DOHH2 (cell line): ENCODE measurements around the gene AKNA.

Source experiments
- H3F3A ChIP-seq: fragments of 200-600 bp; sonication (generic), shearing (Covaris generic); 2 replicates; pipeline ENCODE4 v1.6.0; 2016; ENCODE audit warnings: antibody characterized with exemption, mild to moderate bottlenecking; ENCODE audit not compliant: control insufficient read depth, insufficient read depth
- H3K27ac ChIP-seq: fragments of 200-600 bp; sonication (generic); 2 replicates; pipeline ENCODE4 v1.5.1; 2014; ENCODE audit warnings: low read depth, mild to moderate bottlenecking, low read length, moderate library complexity
- H3K27me3 ChIP-seq: fragments of 200-600 bp; sonication (generic); 2 replicates; pipeline ENCODE4 v1.6.1; 2014; ENCODE audit warnings: mild to moderate bottlenecking, low read length, mixed read lengths; ENCODE audit not compliant: control insufficient read depth
- H3K36me3 ChIP-seq: fragments of 200-600 bp; sonication (generic); 2 replicates; pipeline ENCODE4 v1.6.1; 2014; ENCODE audit warnings: mild to moderate bottlenecking, low read length, moderate library complexity, mixed read lengths; ENCODE audit not compliant: control insufficient read depth
- H3K4me1 ChIP-seq: fragments of 200-600 bp; sonication (generic); 2 replicates; pipeline ENCODE4 v1.6.1; 2014; ENCODE audit warnings: mild to moderate bottlenecking, low read length, mixed read lengths; ENCODE audit not compliant: control insufficient read depth
- H3K4me2 ChIP-seq: fragments of 200-600 bp; sonication (generic); 2 replicates; pipeline ENCODE4 v1.6.0; 2014; ENCODE audit warnings: mild to moderate bottlenecking, low read length, moderate library complexity
- H3K4me3 ChIP-seq: fragments of 200-600 bp; sonication (generic); 2 replicates; pipeline ENCODE4 v1.5.1; 2014; ENCODE audit warnings: mild to moderate bottlenecking, low read length, mixed read lengths
- H3K79me2 ChIP-seq: fragments of 200-600 bp; sonication (generic); 2 replicates; pipeline ENCODE4 v1.6.1; 2014; ENCODE audit warnings: mild to moderate bottlenecking, low read length, mixed read lengths; ENCODE audit not compliant: control insufficient read depth
- H3K9me2 ChIP-seq: fragments of 200-600 bp; sonication (generic); replicated peaks from 2 replicates; pipeline ENCODE4 v1.6.1; 2014; ENCODE audit warnings: mild to moderate bottlenecking, low read length, mixed read lengths; ENCODE audit not compliant: control insufficient read depth
- H3K9me3 ChIP-seq: fragments of 200-600 bp; sonication (generic); 2 replicates; pipeline ENCODE4 v1.6.1; 2014; ENCODE audit warnings: antibody characterized with exemption, low read length, mixed read lengths; ENCODE audit not compliant: control insufficient read depth, insufficient read depth
- H4K20me1 ChIP-seq: fragments of 200-600 bp; sonication (generic); 2 replicates; pipeline ENCODE4 v1.6.0; 2014; ENCODE audit warnings: low read depth, mild to moderate bottlenecking, antibody characterized with exemption, low read length, moderate library complexity; ENCODE audit not compliant: control insufficient read depth, insufficient read depth
- EZH2phosphoT487 ChIP-seq: fragments of 200-600 bp; sonication (generic); IDR thresholded peaks from 2 replicates; pipeline ENCODE4 v1.6.1; 2017; ENCODE audit warnings: borderline replicate concordance, mild to moderate bottlenecking, antibody characterized with exemption, low read length, moderate library complexity, mixed read lengths
- TF ChIP-seq, protein P1 (sequence below): fragments of 200-600 bp; sonication (generic); IDR thresholded peaks from one replicate; pipeline ENCODE4 v1.5.1; 2014; ENCODE audit warnings: antibody characterized with exemption, mild to moderate bottlenecking, low read depth, low read length; ENCODE audit not compliant: poor library complexity, severe bottlenecking

Gene AKNA

DNA sequence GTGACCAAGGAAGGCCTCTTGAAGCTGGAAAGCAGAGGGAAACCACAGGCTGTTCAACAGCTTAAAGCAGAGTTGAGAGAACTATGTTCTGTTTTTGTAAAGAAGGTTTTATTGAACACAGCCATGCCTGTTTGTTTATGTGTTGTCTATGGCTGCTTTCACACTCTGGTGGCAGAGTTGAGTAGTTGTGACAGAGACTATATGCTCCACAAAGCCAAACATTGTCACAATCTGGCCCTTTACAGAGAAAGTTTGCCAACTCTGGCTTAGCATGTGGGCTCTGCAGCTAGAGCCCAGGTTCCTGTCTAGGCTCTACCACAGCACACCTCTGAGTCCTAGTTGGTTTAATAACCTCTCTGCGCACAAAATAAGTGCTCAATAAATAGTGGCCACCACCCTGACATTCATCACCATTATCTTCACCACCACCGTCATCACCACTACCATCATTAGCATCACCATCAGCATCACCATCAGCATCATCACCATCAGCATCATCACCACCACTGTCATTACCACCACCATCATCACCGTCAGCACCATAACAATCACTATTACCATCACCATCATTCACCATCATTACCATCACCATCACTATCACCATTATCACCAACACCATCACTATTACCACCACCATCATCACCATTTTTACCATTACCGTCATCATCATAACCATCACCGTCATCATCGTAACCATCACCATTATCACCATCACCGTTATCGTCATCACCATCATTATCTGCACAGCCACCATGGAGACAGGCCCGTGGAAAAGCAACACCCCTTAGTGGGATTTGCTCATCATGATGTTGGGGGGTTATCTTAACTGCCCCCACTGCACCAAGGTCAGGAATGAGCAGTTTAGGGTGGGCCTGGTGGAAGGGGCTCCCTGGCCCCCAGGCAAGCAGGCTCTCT, 18.3 kb downstream of the AKNA start:
- no peaks in the 10 kb centered on the region for H4K20me1 ChIP-seq
- no peaks in the 10 kb centered on the region for H3K9me3 ChIP-seq
- H3K9me2 ChIP-seq, result no peaks in the 10 kb centered on the region
- H3K4me2 ChIP-seq, result peak overlapping the region; percentile 74
- no peaks in the 10 kb centered on the region for H3K27me3 ChIP-seq
- peaks cover 74% of the 10 kb centered on the region for H3F3A ChIP-seq
- H3K79me2 ChIP-seq, result peaks cover 54% of the 10 kb centered on the region
- H3K4me3 ChIP-seq, result peak overlapping the region; percentile 70
- TF ChIP-seq, protein P1, sequence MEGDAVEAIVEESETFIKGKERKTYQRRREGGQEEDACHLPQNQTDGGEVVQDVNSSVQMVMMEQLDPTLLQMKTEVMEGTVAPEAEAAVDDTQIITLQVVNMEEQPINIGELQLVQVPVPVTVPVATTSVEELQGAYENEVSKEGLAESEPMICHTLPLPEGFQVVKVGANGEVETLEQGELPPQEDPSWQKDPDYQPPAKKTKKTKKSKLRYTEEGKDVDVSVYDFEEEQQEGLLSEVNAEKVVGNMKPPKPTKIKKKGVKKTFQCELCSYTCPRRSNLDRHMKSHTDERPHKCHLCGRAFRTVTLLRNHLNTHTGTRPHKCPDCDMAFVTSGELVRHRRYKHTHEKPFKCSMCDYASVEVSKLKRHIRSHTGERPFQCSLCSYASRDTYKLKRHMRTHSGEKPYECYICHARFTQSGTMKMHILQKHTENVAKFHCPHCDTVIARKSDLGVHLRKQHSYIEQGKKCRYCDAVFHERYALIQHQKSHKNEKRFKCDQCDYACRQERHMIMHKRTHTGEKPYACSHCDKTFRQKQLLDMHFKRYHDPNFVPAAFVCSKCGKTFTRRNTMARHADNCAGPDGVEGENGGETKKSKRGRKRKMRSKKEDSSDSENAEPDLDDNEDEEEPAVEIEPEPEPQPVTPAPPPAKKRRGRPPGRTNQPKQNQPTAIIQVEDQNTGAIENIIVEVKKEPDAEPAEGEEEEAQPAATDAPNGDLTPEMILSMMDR, result no peak
- TF ChIP-seq EZH2phosphoT487, result no peak
- peaks cover 85% of the 10 kb centered on the region for H3K36me3 ChIP-seq
- H3K27ac ChIP-seq, result peak overlapping the region; percentile 99
- H3K4me1 ChIP-seq, result peaks cover 98% of the 10 kb centered on the region

DNA sequence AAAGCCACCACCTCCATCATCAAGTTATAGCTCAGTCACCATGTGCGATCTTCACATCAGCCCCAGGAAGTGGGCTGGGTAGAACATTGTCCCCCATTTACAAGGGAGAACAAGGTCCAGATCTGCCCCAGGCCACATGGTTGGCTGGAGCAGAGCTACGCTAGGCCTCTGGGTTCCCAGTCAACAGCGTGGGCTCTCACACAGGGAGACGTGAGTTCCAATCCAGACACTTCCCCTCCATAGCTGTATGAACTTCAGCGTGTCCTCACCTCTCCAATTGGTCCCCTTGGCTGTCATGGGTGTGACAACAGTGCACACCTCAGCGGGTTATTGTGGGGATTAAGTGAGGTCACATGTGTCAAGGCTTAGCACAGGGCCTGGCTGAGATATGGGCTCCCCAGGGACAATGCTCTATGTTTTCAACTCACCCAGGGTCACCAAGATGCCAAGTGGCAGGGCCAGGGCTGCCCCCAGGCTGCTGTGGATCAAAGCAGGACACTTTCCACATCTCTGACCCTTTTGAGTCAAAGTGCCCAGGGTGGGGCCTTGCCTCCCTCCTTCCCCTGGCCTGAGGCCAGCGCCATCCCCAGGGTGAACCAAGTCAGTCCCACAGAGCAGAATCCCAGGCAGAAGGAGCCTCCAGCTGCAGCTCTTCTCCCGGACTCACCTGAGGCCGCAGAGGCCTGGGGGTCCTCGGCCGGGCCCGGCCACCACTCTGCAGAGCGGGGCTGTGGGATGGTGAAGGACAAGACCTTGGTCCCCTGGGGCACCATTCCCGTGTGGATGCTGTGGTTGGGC, 19.8 kb downstream of the AKNA start:
- peak overlapping the region; percentile 67 for H3K4me3 ChIP-seq
- H3K36me3 ChIP-seq, result peaks cover 87% of the 10 kb centered on the region
- H3F3A ChIP-seq, result peaks cover 64% of the 10 kb centered on the region
- peak overlapping the region; percentile 99 for H3K27ac ChIP-seq
- H3K4me1 ChIP-seq, result peaks cover 98% of the 10 kb centered on the region
- peak overlapping the region; percentile 91 for H3K4me2 ChIP-seq
- TF ChIP-seq, protein P1, result no peak
- no peak for TF ChIP-seq EZH2phosphoT487
- no peaks in the 10 kb centered on the region for H3K27me3 ChIP-seq
- H4K20me1 ChIP-seq, result no peaks in the 10 kb centered on the region
- no peaks in the 10 kb centered on the region for H3K9me3 ChIP-seq
- peaks cover 61% of the 10 kb centered on the region for H3K79me2 ChIP-seq
- no peaks in the 10 kb centered on the region for H3K9me2 ChIP-seq

DNA sequence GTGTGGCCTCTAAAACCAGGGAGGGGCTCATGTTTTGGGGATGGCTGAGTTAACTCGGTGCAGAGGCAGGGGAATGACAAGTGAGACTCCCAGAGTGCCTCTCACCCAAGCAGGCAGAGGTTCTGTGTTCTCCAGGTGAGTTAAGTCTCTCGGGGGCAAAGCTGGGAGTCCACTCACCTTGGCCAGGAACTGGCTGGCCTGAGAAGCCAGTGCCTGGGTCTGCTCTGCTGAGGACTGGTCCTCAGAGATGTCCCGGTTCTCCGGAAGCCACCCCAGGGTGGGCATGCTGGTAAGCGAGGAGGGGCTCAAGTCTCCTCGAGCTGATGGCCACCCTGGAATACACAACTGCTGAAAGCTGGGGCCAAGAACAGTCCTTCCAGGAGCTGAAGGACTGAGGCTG, 20.4 kb downstream of the AKNA start:
- Histone ChIP-seq H3K9me3 (no peaks in the 10 kb centered on the region), H3K9me2 (no peaks in the 10 kb centered on the region), H3K4me3 (peak overlapping the region; percentile 67), H3F3A (peaks cover 61% of the 10 kb centered on the region), H3K4me1 (peaks cover 94% of the 10 kb centered on the region), H3K27me3 (no peaks in the 10 kb centered on the region), H4K20me1 (no peaks in the 10 kb centered on the region), H3K79me2 (peaks cover 66% of the 10 kb centered on the region), H3K4me2 (peak overlapping the region; percentile 91), H3K27ac (peak overlapping the region; percentile 99), H3K36me3 (peaks cover 89% of the 10 kb centered on the region)
- TF ChIP-seq, protein P1, result no peak
